OCI-LY3 (cell line): ENCODE data around the gene TMEM132C.

Source experiments
- H2AFZ ChIP-seq: fragments of 200-600, 300-600 bp; shearing (Covaris generic); 2 replicates; pipeline ENCODE4 v1.6.0; 2014; ENCODE audit warnings: antibody characterized with exemption, low read depth, low read length
- H3K27ac ChIP-seq: fragments of 200-600, 300-600 bp; sonication (generic); 2 replicates; pipeline ENCODE4 v1.5.1; 2014; ENCODE audit warnings: mild to moderate bottlenecking, low read length, moderate library complexity, mixed read lengths
- H3K27me3 ChIP-seq: fragments of 200-600, 300-600 bp; sonication (generic); 2 replicates; pipeline ENCODE4 v1.6.1; 2014; ENCODE audit warnings: low read depth, low read length, mixed read lengths
- H3K36me3 ChIP-seq: fragments of 200-600, 300-600 bp; sonication (generic); replicated peaks from 2 replicates; pipeline ENCODE3; 2014; ENCODE audit warnings: low read depth, low read length, mixed read lengths
- H3K4me1 ChIP-seq: fragments of 300-600, 200-600 bp; sonication (generic); 2 replicates; pipeline ENCODE4 v1.6.1; 2014; ENCODE audit warnings: low read length, mixed read lengths
- H3K4me2 ChIP-seq: fragments of 200-600, 300-600 bp; sonication (generic); 2 replicates; pipeline ENCODE4 v1.6.1; 2014; ENCODE audit warnings: low read length, mixed read lengths
- H3K4me3 ChIP-seq: fragments of 300-600, 200-600 bp; sonication (generic); 2 replicates; pipeline ENCODE4 v1.5.1; 2014; ENCODE audit warnings: antibody characterized with exemption, mild to moderate bottlenecking, low read length, moderate library complexity
- H3K79me2 ChIP-seq: fragments of 300-600, 200-600 bp; shearing (Covaris generic); 2 replicates; pipeline ENCODE4 v1.6.1; 2014; ENCODE audit warnings: mild to moderate bottlenecking, low read length, mixed read lengths
- H3K9ac ChIP-seq: fragments of 300-600, 200-600 bp; shearing (Covaris generic); 2 replicates; pipeline ENCODE4 v1.6.0; 2014; ENCODE audit warnings: mild to moderate bottlenecking, low read length, moderate library complexity
- H3K9me3 ChIP-seq: fragments of 200-600, 300-600 bp; shearing (Covaris generic); 2 replicates; pipeline ENCODE4 v1.6.1; 2014; ENCODE audit warnings: low read length, mixed read lengths; ENCODE audit not compliant: insufficient read depth
- H4K20me1 ChIP-seq: fragments of 200-600, 300-600 bp; sonication (generic); 2 replicates; pipeline ENCODE4 v1.6.1; 2016; ENCODE audit warnings: low read length, mixed read lengths; ENCODE audit not compliant: insufficient read depth
- EZH2phosphoT487 ChIP-seq: fragments of 200-600 bp; shearing (Covaris generic); IDR thresholded peaks from 2 replicates; pipeline ENCODE4 v1.6.1; 2018; ENCODE audit warnings: antibody characterized with exemption, mixed run types, low read depth
- TF ChIP-seq, protein P1 (sequence below): fragments of 200-600, 300-600 bp; sonication (generic); IDR thresholded peaks from 2 replicates; pipeline ENCODE4 v1.5.1; 2014; ENCODE audit warnings: antibody characterized with exemption, low read length, low read depth

Gene TMEM132C

DNA sequence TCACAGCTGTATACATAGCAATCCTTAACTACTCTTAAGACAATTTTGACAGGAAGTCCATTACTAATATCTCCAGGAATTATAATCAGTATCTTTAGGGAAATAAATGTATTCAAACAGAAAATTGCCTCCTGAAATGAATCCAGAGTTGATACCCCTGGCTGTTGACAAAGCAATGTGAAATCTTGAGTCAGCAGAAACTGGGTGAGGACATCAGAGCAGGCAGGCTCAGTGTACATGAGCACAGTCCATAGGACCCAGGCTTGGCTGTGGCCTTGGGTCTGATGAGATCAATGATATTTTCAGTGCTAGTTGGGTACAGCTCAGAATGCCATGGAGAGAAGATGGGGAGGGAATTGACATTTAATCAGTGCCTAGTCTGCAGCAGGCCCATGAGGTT, 405.5 kb downstream of the TMEM132C start:
- Histone ChIP-seq H3K27me3 (no peaks in the 10 kb centered on the region), H3K4me1 (peaks cover 9% of the 10 kb centered on the region)
- TF ChIP-seq, protein P1, sequence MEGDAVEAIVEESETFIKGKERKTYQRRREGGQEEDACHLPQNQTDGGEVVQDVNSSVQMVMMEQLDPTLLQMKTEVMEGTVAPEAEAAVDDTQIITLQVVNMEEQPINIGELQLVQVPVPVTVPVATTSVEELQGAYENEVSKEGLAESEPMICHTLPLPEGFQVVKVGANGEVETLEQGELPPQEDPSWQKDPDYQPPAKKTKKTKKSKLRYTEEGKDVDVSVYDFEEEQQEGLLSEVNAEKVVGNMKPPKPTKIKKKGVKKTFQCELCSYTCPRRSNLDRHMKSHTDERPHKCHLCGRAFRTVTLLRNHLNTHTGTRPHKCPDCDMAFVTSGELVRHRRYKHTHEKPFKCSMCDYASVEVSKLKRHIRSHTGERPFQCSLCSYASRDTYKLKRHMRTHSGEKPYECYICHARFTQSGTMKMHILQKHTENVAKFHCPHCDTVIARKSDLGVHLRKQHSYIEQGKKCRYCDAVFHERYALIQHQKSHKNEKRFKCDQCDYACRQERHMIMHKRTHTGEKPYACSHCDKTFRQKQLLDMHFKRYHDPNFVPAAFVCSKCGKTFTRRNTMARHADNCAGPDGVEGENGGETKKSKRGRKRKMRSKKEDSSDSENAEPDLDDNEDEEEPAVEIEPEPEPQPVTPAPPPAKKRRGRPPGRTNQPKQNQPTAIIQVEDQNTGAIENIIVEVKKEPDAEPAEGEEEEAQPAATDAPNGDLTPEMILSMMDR, result no peak
- no peak for TF ChIP-seq EZH2phosphoT487

GRCh38 chr12:128672893-128673292, 405.9 kb downstream of the TMEM132C start:
- no peak overlapping the region for H3K4me3 ChIP-seq
- no peak overlapping the region for H3K4me2 ChIP-seq
- H3K79me2 ChIP-seq, result no peaks in the 10 kb centered on the region
- H3K36me3 ChIP-seq, result no peaks in the 10 kb centered on the region
- peaks cover 14% of the 10 kb centered on the region for H3K4me1 ChIP-seq
- no peak for TF ChIP-seq EZH2phosphoT487
- TF ChIP-seq, protein P1, result no peak
- no peak overlapping the region for H3K9ac ChIP-seq
- no peak overlapping the region for H2AFZ ChIP-seq
- H3K9me3 ChIP-seq, result no peaks in the 10 kb centered on the region
- no peak overlapping the region for H3K27ac ChIP-seq
- no peaks in the 10 kb centered on the region for H4K20me1 ChIP-seq
- H3K27me3 ChIP-seq, result no peaks in the 10 kb centered on the region

More for the DNA sequence above, 405.5 kb downstream of the TMEM132C start:
- Histone ChIP-seq H3K36me3 (no peaks in the 10 kb centered on the region), H3K4me2 (no peak overlapping the region), H3K27ac (no peak overlapping the region), H2AFZ (no peak overlapping the region), H3K9ac (no peak overlapping the region), H3K79me2 (no peaks in the 10 kb centered on the region), H4K20me1 (no peaks in the 10 kb centered on the region), H3K4me3 (no peak overlapping the region), H3K9me3 (no peaks in the 10 kb centered on the region)

DNA sequence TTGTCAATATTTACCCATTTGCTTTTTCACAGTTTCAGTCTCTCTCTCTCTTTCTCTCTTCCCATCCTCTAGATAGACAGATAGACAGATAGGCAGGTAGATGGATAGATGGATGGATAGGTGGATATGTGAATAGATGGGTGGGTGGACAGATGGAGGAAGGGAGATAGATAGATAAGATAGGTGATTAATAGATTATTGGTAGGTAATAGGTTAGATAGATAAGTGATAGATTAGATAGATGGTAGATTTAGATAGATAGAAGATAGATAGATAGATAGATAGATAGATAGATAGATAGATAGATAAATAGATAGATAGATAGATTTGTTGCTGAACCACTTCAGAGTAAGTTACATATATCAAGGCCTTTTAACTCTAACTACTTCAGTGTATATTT, 408.6 kb downstream of the TMEM132C start:
- peaks cover 40% of the 10 kb centered on the region for H3K4me1 ChIP-seq
- H3K27me3 ChIP-seq, result no peaks in the 10 kb centered on the region
- peaks cover 7% of the 10 kb centered on the region for H3K36me3 ChIP-seq
- H3K79me2 ChIP-seq, result no peaks in the 10 kb centered on the region
- no peaks in the 10 kb centered on the region for H4K20me1 ChIP-seq
- H3K27ac ChIP-seq, result no peak overlapping the region
- no peak overlapping the region for H2AFZ ChIP-seq
- 0 out of 2 replicates have a peak, but pooled peaks cover 6% of the 10 kb centered on the region for H3K9me3 ChIP-seq
- H3K4me2 ChIP-seq, result no peak overlapping the region
- TF ChIP-seq, protein P1, result no peak
- no peak for TF ChIP-seq EZH2phosphoT487
- no peak overlapping the region for H3K9ac ChIP-seq
- H3K4me3 ChIP-seq, result no peak overlapping the region

- H3K4me2 ChIP-seq, result no peak overlapping the region
- TF ChIP-seq, protein P1, result no peak
- no peak for TF ChIP-seq EZH2phosphoT487
- no peaks in the 10 kb centered on the region for H3K27me3 ChIP-seq
- H3K27ac ChIP-seq, result no peak overlapping the region
- no peak overlapping the region for H2AFZ ChIP-seq
- no peaks in the 10 kb centered on the region for H4K20me1 ChIP-seq
- no peak overlapping the region for H3K4me3 ChIP-seq
- no peaks in the 10 kb centered on the region for H3K79me2 ChIP-seq
- no peak overlapping the region for H3K9ac ChIP-seq
- 0 out of 2 replicates have a peak, but pooled peaks cover 6% of the 10 kb centered on the region for H3K9me3 ChIP-seq
- H3K36me3 ChIP-seq, result peaks cover 7% of the 10 kb centered on the region
- H3K4me1 ChIP-seq, result peaks cover 37% of the 10 kb centered on the region
Measured at GRCh38 chr12:128680555-128680954, 413.6 kb downstream of the TMEM132C start.
